Lung (tissue), 12 donors: ENCODE results near the gene ISG20L2. TPM values are rescaled to one million over a fixed set of nuclear protein-coding genes. Genes with fewer than 3 reads are reported as not detected.
A peak's percentile ranks its signal among the peaks of the same experiment; 100 is the strongest.

Experiments used
- ATAC-seq: fragments of 200-7000 bp; cut with Tn5 transposase; one replicate; pipeline ENCODE4 v1.9.1; 2020; ENCODE audit warnings: moderate number of reproducible peaks; ENCODE audit not compliant: insufficient read depth, low FRiP score
- DNase-seq, 3 donors: peaks; one replicate each; pipeline ENCODE4 v3.0.0-alpha.2; 2013 to 2017
- H3K27ac ChIP-seq, 2 donors: one replicate each; pipeline ENCODE4 v1.5.1; 2013; ENCODE audit warnings: mild to moderate bottlenecking in 2 of 2, moderate library complexity in 2 of 2, control low read depth in 1 of 2, inconsistent platforms in 1 of 2, low read depth in 1 of 2, low read length in 1 of 2
- H3K27me3 ChIP-seq, 3 donors: one replicate each; pipeline ENCODE4 v1.5.1; 2013; ENCODE audit warnings: low read length in 2 of 3; ENCODE audit not compliant: control insufficient read depth in 3 of 3, insufficient read depth in 3 of 3
- H3K36me3 ChIP-seq, 4 donors: one replicate each; pipeline ENCODE4 v1.5.1; 2013; ENCODE audit warnings: low read length in 4 of 4, mild to moderate bottlenecking in 1 of 4, moderate library complexity in 1 of 4; ENCODE audit not compliant: control insufficient read depth in 4 of 4, insufficient read depth in 4 of 4
- H3K4me1 ChIP-seq, 5 donors: one replicate each; pipeline ENCODE4 v1.5.1; 2013; ENCODE audit warnings: low read length in 5 of 5, mild to moderate bottlenecking in 2 of 5, moderate library complexity in 1 of 5; ENCODE audit not compliant: control insufficient read depth in 5 of 5, insufficient read depth in 5 of 5
- H3K4me3 ChIP-seq: one replicate; pipeline ENCODE4 v1.5.1; 2013; ENCODE audit warnings: mild to moderate bottlenecking, control low read depth, moderate library complexity
- H3K9ac ChIP-seq, 2 donors: one replicate each; pipeline ENCODE4 v1.5.1; 2013; ENCODE audit warnings: low read length in 2 of 2, control low read depth in 1 of 2; ENCODE audit not compliant: insufficient read depth in 1 of 2
- H3K9me3 ChIP-seq, 4 donors: one replicate each; pipeline ENCODE4 v1.5.1; 2013; ENCODE audit warnings: low read length in 3 of 4, mild to moderate bottlenecking in 1 of 4, moderate library complexity in 1 of 4; ENCODE audit not compliant: control insufficient read depth in 4 of 4, insufficient read depth in 3 of 4
- WGBS, 2 donors: extraction: QIAGEN DNeasy Blood & Tissue Kit; methylation state at CpG; one replicate each; pipeline ENCODE4 v1.1.7; 2013; 5-methylcytosine and 5-hydroxymethylcytosine counted together
- polyA plus RNA-seq, 2 donors: library from polyadenylated mRNA; stranded (reverse); fragments of 200-250 nt; gene quantifications; one replicate each; pipeline ENCODE4 v1.2.1, GENCODE V29; 2013
- total RNA-seq, 2 donors: library from RNA; depleted of rRNA in 1 of 2; stranded (reverse); fragments of >200 nt in 1 of 2; gene quantifications; one replicate each; pipeline ENCODE4 v1.2.1, GENCODE V29; 2014 to 2021
- TF ChIP-seq, protein P1 (sequence below): IDR thresholded peaks from 2 replicates; pipeline ENCODE4 v1.5.1; 2012; ENCODE audit warnings: mild to moderate bottlenecking; ENCODE audit errors: control extremely low read depth, extremely low read depth
- donor health status: control.
- donor health status: control.
- donor health status: Bipolar disorder and iron deficiency.
- donor health status: healthy.
- donor health status: DM: yes; HTN: yes; CAD: no.

ISG20L2 gene
- total and polyA plus RNA-seq, 4 donors = 9.3 to 26.3 (median 17.8) TPM

DNA sequence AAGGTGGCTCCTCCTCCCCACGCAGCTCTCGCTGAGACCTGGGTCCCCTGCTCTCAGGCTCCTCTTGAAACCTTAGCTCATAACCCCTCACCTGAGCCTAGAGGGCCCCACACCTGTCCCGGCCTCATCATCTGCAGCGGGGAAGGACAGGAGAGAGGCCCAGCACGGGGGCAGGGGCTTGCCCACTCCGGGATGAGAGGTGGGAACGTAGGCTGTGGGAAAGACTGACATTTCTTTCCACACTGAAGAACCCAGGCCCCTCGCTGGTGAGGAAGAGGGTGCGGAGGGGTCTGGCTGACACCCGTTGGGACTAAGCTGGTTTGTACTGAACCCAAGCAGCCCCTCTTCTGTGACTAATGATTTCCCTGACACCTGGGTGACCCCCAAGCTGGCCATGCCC is 37.4 kb downstream of the ISG20L2 start:
- Histone ChIP-seq H3K9me3 (no peaks in the 10 kb centered on the region), H3K27me3 (no peaks in the 10 kb centered on the region), H3K36me3 (no peaks in the 10 kb centered on the region), H3K4me1 (peaks cover 0 to 50% (median 7%) of the 10 kb centered on the region in 5 donors), H3K4me3 (no peak overlapping the region), H3K27ac (no peak overlapping the region), H3K9ac (no peak overlapping the region)
- DNase-seq (no peak), ATAC-seq (no peak)
- TF ChIP-seq, protein P1, sequence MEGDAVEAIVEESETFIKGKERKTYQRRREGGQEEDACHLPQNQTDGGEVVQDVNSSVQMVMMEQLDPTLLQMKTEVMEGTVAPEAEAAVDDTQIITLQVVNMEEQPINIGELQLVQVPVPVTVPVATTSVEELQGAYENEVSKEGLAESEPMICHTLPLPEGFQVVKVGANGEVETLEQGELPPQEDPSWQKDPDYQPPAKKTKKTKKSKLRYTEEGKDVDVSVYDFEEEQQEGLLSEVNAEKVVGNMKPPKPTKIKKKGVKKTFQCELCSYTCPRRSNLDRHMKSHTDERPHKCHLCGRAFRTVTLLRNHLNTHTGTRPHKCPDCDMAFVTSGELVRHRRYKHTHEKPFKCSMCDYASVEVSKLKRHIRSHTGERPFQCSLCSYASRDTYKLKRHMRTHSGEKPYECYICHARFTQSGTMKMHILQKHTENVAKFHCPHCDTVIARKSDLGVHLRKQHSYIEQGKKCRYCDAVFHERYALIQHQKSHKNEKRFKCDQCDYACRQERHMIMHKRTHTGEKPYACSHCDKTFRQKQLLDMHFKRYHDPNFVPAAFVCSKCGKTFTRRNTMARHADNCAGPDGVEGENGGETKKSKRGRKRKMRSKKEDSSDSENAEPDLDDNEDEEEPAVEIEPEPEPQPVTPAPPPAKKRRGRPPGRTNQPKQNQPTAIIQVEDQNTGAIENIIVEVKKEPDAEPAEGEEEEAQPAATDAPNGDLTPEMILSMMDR = no peak
- 58 to 64% methylated on average over 10 of the region's 10 CpGs for WGBS, 2 donors

DNA sequence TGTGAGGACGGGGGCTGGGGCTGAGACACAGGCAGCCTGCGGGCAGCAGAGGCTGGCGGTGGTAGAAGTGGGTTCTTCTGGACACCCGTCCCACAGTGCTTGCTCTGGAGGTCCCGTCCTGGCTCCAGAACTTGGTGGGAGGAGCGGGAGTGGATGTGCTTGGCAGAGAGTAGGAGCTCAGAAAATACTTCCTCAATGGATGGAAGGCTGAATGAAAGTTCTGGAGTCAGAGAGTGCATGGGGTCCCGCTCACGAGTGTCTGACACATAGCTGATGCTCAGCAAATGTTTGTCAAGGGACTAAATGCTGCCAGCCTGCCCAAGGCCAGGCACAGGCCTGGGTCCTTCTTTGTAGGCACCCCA is 37.9 kb downstream of the ISG20L2 start:
- TF ChIP-seq, protein P1 = no peak
- H3K36me3 ChIP-seq = no peaks in the 10 kb centered on the region
- peaks cover 0 to 50% (median 7%) of the 10 kb centered on the region in 5 donors for H3K4me1 ChIP-seq
- no peaks in the 10 kb centered on the region for H3K9me3 ChIP-seq
- H3K9ac ChIP-seq = peak overlapping the region in 1 of 2 donors; percentile 28
- no peaks in the 10 kb centered on the region for H3K27me3 ChIP-seq
- WGBS, 2 donors = 52 to 65% methylated on average over 8 of the region's 8 CpGs
- no peak overlapping the region for H3K4me3 ChIP-seq
- ATAC-seq (no peak), DNase-seq (no peak)
- no peak overlapping the region for H3K27ac ChIP-seq

DNA sequence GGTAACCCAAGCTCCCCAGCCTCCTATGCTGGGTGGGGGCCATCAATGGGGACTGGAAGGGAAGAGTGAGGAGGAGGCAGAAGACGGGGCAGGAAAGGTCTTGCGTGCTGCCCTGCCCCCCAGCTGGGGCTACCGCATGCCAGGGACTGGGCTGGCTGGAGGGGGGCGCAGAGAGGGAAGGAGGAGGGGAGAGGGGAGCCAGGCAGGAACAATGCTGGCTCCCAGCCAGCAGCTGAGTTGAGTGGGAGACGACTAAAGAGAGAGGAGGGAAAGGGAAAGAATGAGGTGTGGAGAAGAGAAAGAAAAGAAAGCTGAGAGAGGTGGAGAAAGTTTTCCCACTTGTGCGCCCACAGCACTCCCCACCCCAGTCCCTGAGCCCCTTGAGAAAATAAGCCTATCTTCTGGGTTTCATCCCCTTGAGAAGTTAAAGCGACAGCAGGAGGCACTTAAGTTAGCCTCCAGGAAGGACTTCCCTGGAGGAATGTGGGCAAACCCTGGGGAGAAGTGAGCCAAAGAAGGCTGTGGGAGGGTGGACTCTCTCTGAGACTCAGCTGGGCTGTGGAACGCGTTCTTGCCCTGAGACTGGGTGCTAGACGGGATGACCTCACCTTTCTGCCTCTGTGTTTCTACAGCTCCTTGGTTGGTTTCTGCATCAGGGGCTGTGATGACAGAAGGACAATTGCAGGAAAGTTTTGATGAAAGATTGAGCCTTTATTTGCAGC is 38.5 kb downstream of the ISG20L2 start:
- H3K27me3 ChIP-seq = no peaks in the 10 kb centered on the region
- H3K4me1 ChIP-seq = peaks cover 0 to 50% (median 7%) of the 10 kb centered on the region in 5 donors
- no peak overlapping the region for H3K27ac ChIP-seq
- H3K9me3 ChIP-seq = no peaks in the 10 kb centered on the region
- DNase-seq (peak; percentile 80 to 86 (median 84)), ATAC-seq (no peak)
- H3K9ac ChIP-seq = peak overlapping the region; percentile 28 to 82
- no peaks in the 10 kb centered on the region for H3K36me3 ChIP-seq
- H3K4me3 ChIP-seq = no peak overlapping the region
- 20 to 27% methylated on average over 10 of the region's 10 CpGs for WGBS, 2 donors
- TF ChIP-seq, protein P1 = no peak
